Measurements from ENCODE around the gene CDK6. TPM values are rescaled to one million over a fixed set of nuclear protein-coding genes. Genes with fewer than 3 reads are reported as not detected.

CDK6 gene
- total RNA-seq, 4 donors from 2014 or later, result 58.1 to 79.1 (median 68.3) TPM

DNA sequence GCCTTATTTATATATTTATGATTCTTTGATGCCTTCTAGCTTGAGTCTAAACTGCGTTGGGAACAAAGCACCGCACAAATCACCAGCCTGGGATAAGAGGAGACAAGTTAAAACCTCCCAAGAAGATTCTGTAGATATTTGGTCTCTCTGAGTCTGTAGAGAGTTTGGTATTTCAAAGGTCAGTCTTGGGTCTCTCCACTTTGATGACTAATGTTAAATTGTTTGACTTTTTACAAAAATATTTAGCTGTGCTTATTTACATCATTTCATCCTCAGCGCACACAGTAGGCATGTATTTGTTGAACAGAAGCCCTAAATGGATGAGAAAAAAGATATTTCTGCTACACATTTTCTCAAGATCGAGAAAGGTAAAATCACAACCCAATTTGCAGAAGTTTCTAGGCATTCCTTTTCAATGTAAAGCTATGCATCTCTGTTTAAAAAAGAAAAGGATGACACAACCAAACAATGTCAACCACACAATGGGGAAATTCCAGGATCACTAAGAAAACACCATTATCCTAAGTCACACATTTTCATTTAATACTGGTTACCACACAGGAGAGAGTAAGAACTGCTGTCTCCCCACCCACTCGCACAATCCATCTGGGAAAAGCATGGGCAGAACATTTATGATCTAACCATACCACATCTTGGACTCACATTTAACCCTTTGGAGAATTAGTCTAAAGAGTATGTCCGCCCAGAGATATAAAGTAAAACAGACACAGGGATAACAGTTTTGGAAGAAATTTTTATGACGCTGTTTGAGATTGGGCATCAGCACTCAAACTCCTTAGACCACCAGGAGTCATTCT lies 4.4 kb downstream of the CDK6 start:
- H3K27ac ChIP-seq, result peak overlapping the region; percentile 88
- WGBS, result 66% methylated on average over 7 of the region's 7 CpGs
- DNase-seq (ENCODE audit: low spot score in 2 of 2), result no peak
- no peaks in the 10 kb centered on the region for H3K9me3 ChIP-seq
- H3K4me1 ChIP-seq, result peaks cover 45% of the 10 kb centered on the region
- H3K36me3 ChIP-seq, result no peaks in the 10 kb centered on the region
- H3K27me3 ChIP-seq, result no peaks in the 10 kb centered on the region
- TF ChIP-seq, protein P1, sequence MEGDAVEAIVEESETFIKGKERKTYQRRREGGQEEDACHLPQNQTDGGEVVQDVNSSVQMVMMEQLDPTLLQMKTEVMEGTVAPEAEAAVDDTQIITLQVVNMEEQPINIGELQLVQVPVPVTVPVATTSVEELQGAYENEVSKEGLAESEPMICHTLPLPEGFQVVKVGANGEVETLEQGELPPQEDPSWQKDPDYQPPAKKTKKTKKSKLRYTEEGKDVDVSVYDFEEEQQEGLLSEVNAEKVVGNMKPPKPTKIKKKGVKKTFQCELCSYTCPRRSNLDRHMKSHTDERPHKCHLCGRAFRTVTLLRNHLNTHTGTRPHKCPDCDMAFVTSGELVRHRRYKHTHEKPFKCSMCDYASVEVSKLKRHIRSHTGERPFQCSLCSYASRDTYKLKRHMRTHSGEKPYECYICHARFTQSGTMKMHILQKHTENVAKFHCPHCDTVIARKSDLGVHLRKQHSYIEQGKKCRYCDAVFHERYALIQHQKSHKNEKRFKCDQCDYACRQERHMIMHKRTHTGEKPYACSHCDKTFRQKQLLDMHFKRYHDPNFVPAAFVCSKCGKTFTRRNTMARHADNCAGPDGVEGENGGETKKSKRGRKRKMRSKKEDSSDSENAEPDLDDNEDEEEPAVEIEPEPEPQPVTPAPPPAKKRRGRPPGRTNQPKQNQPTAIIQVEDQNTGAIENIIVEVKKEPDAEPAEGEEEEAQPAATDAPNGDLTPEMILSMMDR (IDR thresholded peaks at IDR 0.05), result no peak
- H3K4me3 ChIP-seq, result peak overlapping the region; percentile 83

DNA sequence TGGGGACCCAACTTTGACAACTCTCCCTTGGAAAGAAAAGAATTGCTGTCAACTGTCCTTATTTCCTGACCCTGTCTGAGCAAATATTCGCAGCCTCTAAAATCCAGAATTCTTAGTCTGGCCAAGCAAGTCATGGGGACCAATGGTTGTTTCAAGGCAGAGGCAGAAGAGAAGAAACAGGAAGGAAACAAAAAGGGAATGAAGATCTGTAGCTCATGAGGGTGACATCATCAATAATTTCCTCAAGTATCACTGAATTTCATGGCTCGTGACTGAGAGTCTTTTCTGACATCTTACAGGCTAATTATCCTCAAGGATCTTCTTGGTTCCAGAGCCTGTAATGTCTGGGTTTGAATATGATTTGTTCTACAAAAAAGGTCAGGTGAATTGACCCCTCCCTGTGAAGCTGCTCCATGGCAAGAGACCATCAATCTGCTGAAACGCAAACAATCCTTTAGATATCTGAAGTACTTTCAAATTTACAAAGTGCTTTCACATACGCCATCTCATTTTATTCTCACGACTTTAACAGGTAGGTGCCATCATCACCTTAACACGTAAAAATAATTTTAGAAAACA lies 5.8 kb downstream of the CDK6 start:
- Histone ChIP-seq H3K9me3 (no peaks in the 10 kb centered on the region), H3K27me3 (no peaks in the 10 kb centered on the region), H3K4me3 (no peak overlapping the region), H3K4me1 (peaks cover 47% of the 10 kb centered on the region), H3K27ac (no peak overlapping the region), H3K36me3 (no peaks in the 10 kb centered on the region)
- 78% methylated on average over 6 of the region's 6 CpGs for WGBS
- DNase-seq (ENCODE audit: low spot score in 2 of 2), result no peak
- no peak for TF ChIP-seq POLR2AphosphoS5 (IDR thresholded peaks at IDR 0.05)
- TF ChIP-seq, protein P1 (IDR thresholded peaks at IDR 0.05), result no peak
- TF ChIP-seq POLR2A (IDR thresholded peaks at IDR 0.05), result no peak
- TF ChIP-seq EP300 (IDR thresholded peaks at IDR 0.05), result no peak

- no peak for TF ChIP-seq EP300 (IDR thresholded peaks at IDR 0.05)
- TF ChIP-seq, protein P1 (IDR thresholded peaks at IDR 0.05), result no peak
- no peak for TF ChIP-seq POLR2AphosphoS5 (IDR thresholded peaks at IDR 0.05)
- no peak for TF ChIP-seq POLR2A (IDR thresholded peaks at IDR 0.05)
- DNase-seq (ENCODE audit: low spot score in 2 of 2), result no peak
- no peaks in the 10 kb centered on the region for H3K36me3 ChIP-seq
- 71% methylated on average over 1 of the region's 1 CpG for WGBS
- H3K9me3 ChIP-seq, result no peaks in the 10 kb centered on the region
- no peak overlapping the region for H3K27ac ChIP-seq
- H3K4me3 ChIP-seq, result no peak overlapping the region
- H3K27me3 ChIP-seq, result no peaks in the 10 kb centered on the region
- H3K4me1 ChIP-seq, result peaks cover 47% of the 10 kb centered on the region
These were observed 6.3 kb downstream of the CDK6 start for GRCh38 chr7:92830027-92830426.

DNA sequence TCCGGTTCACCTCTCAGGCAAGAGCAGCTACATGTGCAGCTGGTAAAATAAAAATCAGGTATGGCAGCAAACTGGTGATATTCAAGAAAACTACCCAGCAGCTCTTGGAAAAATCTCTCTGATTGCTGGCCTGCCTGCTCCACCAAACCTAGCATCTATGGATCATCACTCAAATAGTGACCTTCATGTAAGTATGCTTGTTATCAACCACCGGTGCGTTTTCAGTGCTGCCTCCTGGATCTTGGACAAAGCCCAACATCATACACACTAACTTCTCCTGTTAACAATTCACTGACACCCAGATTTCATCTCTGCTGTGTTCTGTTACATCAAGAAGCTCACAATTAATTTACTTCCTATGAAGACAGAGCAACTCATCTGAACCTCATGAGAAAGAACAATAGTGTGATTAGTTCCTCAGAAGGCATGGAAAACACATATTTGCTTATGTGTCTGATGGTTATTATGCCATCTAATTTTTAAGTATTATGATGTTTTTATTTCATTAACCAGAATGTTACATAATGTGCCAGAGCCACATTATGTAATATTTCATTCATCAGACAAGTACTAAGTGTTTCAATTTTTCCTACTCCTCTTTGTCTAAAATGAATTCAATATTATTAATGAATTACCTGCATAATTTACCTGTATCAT lies 8.8 kb downstream of the CDK6 start:
- H3K27me3 ChIP-seq, result no peaks in the 10 kb centered on the region
- no peak overlapping the region for H3K27ac ChIP-seq
- WGBS, result 43% methylated on average over 3 of the region's 3 CpGs
- H3K36me3 ChIP-seq, result no peaks in the 10 kb centered on the region
- H3K4me1 ChIP-seq, result peaks cover 45% of the 10 kb centered on the region
- no peak overlapping the region for H3K4me3 ChIP-seq
- no peak for DNase-seq (ENCODE audit: low spot score in 2 of 2)
- H3K9me3 ChIP-seq, result no peaks in the 10 kb centered on the region
- TF ChIP-seq, protein P1 (IDR thresholded peaks at IDR 0.05), result no peak
- TF ChIP-seq EP300 (IDR thresholded peaks at IDR 0.05), result no peak
- TF ChIP-seq POLR2A (IDR thresholded peaks at IDR 0.05), result no peak
- TF ChIP-seq POLR2AphosphoS5 (IDR thresholded peaks at IDR 0.05), result no peak
